ENCODE measurements around the gene CACNA1I.

- TF ChIP-seq CTCF (IDR thresholded peaks at IDR 0.05 in 4 of 5, conservative IDR thresholded peaks at IDR 0.05 in 1 of 5) (no peak), POLR2A (IDR thresholded peaks at IDR 0.05) (no peak)
Measured at GRCh38 chr22:39527481-39527961, 43.0 kb upstream of the CACNA1I start.
